Measurements from ENCODE around the gene CIB2.
A peak's percentile ranks its signal among the peaks of the same experiment; 100 is the strongest.

Gene CIB2

DNA sequence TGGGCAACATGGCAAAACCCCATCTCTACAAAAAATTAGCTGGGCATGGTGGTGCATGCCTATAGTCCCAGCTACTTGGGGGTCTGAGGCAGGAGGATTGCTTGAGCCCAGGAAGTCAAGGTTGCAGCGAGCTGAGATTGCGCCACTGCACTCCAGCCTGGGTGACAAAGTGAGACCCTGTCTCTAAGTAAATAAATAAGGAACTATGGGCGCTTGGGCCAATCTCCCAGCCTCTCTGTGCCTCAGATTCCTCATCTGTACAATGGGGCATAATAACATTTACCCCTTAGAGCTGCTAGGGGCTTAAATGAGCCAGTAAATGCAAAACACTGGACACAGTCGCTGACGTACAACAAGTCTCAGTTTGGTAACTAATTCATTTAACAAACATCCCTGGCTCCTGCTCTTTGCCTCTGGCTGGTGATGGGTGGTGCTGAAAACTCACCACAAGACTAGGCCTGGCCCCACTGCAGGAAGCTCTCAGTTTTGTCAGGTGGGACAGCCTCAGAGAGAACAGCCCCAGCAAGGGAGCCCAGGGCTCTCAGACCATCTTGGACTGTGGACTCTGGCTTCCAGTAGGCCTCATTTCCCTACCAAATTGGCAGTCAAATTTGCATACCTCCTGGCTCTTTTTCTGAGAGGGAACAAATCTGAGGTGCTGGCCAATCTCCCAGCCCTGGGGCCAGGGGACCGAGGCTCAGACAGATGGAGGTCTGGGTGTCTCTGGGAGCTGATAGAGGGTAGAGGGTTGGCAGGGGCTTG, 47.4 kb downstream of the CIB2 start:
- no peak for DNase-seq (ENCODE audit: low spot score)

DNA sequence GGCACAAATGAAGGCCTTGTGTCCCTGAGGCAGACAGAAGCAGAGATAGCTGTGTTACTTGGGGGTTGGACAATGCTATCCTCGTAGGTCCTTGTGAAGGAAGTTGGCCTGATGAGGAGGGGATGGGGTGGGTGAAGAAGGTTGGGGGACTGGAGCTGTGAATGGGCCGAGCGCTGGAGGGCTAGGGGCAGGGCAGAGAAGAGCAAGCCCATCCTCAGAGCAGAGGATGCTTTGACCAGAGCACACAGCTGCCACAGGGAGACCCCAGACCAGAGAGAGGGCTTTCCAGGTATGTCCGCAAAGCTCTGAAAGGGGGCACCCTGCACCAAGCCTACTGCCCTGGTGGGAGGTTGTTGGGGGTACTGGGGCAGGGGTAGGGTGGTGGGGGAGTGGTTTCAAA, 48.1 kb downstream of the CIB2 start:
- no peak for DNase-seq (ENCODE audit: low spot score)

DNA sequence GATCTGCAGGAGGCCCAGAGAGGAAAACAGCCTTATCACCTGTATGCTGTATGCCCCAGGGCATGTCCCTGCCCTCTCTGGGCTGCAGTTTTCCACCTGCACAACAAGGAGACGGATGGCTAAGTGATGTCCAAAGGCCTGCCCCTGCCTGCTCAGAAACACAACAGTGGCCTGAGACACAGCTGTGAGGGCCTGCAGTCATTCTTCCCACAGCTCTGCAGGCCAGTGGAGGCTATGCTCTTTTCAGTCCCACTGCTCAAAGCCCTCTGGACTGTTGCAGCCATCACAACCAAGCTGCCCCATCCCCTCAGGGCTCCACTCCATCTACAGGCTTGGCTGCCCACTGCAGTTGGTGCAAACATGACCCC, 48.5 kb downstream of the CIB2 start:
- no peak for DNase-seq (ENCODE audit: low spot score)

DNA sequence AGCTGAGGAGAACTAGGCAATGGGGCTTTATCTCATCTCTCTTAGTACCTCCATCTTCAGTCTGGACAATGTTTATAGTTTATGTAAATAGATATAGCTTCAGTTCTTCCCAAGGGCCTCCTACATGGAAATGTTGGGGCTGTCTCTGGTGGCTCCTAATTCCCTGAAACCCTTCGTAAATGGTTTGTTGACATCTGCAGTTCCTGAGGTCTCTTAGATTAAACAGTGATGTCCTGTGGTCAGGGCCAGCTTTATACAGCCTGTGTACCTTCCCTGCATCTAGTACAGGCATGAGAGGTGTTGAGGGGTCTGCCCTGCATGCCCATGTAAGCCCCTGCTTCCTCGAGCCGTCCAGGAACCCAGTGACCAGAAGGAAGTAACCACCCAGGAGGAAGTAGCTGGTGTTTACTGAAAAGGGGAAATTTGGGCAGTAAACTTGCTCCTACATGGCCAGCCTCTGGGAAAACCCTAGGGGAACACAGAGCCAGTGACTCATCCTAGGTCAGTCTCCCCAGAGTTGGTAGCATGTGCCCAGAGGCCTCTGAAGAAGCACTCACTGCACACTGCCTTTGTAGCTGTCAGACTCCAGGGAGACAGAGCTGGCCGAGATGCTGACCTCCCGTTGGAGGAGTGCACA, 49.0 kb downstream of the CIB2 start:
- DNase-seq (ENCODE audit: low spot score), result no peak

DNA sequence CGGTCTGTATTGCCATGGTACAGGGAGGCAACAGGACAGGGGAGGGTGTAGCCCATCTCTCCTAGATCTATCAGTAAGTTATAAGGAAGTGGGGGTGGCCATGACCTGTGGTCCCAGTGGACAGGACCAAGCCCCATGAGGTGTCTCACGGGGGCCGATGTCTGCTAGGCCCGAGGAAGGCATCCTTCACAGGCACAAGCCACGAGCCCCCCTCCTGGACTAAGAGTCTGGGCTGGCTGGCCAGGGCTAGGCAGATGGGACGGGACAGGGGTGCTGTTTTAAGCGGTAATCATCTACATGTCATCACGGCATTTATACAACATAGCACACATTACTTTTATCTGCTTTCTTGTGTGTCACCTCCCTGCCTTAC, 51.2 kb downstream of the CIB2 start:
- no peak for DNase-seq (ENCODE audit: low spot score)

DNA sequence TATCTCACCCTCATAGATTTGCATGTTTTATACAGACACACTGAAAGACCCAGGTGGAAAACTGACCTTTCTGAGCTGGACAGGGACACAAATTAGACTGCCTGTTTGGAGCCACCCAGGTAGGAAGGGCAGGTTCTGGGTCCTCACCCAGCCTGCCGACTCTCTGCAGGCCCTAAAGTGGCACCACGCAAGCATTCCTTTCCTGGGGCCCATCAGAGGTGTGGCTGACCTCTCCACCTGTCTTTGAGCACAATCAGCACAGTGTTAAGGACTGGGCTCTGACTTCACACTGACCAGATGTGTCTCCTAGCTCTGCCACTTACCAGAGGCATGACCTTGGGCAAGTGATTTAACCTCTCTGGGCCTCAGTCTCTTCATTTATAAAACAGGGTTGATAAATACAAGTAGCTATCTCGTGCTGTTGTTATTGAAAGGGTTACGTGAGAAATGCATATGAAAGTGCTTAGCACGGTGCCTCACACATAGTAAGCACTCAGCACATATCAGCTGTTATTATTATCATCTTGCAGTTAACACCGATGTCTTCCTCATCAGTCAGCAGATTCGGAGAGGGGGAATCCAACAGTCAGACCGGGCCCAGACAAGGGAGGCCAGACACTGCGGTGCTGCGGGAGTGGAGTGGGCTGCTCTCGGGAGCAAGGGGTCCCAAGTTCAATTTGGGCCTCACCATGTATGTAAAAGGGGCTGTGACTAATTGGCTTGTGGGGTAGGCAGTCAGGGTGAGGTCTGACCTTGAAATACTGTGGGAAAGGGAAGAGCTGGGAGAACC, 51.8 kb downstream of the CIB2 start:
- no peak for DNase-seq (ENCODE audit: low spot score)

DNA sequence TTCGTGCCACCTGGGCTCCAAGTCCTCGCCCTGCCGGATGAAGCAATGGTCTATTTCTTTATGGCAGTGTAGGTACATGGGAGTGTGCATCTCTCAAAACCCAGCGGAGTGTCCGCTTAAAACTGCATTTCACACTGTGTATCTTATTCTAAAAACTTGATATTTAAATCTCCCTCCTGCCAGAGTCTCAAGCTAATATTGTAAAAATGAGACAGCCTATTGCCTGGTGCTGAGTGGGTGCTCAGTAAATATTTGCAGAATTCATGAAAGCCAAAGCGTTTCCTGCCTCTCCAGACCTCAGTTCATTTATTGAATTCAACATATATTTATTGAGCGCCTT, 53.4 kb downstream of the CIB2 start:
- DNase-seq (ENCODE audit: low spot score), result no peak

DNA sequence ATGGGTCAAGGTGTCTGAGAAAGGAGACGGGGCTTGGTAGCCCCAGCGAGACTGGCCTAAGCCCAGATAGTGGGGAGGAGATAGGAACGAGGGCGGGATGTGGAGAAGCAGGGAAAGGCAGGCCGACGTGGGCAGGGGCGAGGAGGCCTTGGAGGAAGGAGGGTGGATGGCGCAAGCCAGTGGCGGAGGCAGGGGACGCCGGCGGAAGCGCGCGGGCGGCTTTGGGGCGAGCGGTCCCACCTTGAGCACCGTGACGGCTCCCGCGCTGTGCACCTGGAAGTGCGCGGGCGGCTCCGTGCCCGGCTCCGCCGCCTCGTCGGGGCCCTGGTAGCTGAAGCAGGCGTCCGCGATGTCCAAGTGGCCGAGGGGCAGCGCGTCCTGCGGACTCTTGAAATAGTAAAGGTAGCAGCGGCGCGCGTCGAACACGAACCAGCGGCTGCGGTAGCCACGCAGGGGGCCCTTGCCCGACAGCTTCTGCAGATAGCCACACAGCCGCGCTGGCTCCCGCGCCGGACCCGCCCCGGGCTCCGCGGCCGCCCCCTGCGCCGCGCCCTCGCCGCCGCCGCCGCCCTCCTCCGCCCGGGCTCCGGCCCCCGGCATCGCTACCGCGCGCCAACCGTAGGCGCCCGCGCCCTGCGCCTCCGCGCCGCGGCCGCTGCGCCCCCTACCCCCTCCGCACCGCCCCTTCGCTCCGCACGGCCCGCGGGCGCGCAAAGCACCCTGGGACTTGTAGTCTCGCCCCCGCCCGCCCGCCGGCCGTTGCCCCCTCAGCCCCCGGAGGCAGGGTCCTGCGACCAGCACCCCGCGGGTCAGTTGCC, 54.0 kb downstream of the CIB2 start, which contains the start of gene TBC1D2B:
Gene TBC1D2B, minus strand, starts transcription at position 659 of the 818 bp plus-strand sequence. Its CDS starts 59 bp downstream, at position 600.
- DNase-seq (ENCODE audit: low spot score), result peak; percentile 80

DNA sequence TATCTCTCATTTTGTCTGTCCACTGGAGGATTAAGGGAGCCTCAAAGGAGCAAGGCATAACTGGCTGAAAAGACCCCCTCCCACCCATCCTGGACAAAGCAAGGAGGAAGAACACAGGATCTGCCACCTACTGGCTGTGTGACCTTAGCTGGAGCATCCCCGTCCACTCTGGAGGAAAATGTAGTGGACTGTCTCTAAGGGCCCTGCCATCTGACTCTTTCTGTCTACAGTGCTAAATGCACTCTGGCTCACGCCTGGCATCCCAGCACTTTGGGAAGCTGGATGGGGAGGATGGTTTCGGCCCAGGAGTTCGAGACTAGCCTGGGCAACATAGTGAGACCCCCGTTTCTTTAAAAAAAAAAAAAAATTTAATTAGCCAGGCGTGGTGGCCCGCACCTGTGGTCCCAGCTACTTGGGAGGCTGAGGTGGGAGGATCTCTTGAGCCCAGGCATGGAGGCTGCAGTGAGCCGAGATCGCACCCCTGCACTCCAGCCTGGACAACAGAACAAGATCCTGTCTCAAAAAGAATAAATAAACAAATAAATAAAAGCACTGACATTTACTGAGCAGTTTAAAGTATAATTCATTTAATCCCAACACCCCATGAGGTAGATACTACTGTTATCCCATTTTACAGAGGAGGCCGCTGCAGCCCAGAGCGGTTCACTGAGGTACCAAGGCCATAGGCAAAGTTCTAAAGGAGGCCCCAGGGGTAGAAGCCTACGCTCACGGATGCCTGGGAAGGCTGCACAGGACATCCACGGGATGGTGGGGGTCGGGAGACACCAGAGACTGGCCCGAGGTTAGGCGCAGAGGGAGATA, 54.8 kb downstream of the CIB2 start:
- DNase-seq (ENCODE audit: low spot score), result no peak

DNA sequence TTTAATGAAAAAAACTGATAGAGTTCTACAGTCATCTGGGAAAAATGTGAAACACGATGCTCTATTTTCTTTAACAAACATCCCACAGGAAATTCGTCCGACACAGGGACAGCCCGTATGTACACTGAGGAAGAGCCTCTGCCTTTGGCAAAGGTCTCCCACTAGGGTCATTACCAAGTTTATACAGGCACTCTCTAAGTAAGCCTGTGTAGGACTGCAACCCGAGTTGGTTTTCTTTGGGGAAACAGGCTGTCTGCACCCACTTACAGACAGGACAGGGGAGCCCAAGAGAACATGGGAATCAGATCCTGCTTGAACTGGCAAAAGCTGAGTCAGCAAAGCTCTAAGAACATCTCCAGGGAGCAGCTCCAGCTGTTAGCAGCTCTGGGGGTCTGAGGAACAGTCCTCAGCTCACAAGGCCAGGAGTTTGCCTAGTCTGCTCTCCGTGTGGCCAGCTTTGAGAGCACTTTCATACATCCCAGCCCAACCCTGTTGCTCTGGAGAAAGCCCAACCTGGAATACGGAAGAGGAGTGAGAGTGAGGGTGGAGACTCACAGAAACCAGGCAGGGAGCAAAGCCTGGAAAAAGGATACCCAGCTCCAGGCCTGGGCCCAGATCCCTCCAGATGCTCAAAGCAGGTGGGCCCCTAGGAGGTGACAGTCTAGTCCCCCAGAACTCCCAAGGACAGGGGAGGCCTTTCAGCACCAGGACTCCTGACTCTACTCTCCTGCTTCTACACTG, 55.6 kb downstream of the CIB2 start:
- DNase-seq (ENCODE audit: low spot score), result peak; percentile 65

DNA sequence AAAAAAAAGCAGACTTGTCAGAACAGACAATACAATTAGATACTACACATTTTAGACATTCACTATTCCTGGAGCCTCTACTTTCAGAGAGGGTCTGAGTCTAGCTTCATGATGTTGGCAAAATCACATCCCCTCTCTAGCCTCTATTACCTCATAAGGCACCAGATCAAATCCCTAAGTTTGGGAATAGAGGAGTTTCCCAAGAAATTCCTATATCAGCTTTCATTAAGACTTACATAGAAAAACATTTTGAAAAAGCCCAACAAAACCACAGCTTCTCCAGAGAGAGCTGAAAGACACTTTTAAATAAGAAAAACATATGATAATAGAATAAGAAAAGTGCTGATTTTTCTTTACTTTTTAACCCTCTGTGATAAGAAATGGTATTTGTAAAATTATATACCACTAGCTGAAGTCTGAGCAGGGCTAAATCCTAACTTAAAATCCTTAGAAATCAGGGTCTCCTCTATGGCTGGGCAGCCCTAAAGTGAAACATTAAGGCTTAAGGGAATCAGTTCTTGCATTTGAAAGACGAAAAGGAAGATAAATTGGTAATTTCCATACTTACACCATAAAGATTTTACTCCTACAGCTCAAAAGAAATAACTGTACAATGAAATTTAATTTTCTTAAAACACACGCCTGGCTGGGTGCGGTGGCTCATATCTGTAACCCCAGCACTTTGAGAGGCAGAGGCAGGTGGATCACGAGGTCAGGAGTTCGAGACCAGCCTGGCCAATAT, 58.0 kb downstream of the CIB2 start:
- DNase-seq (ENCODE audit: low spot score), result no peak

DNA sequence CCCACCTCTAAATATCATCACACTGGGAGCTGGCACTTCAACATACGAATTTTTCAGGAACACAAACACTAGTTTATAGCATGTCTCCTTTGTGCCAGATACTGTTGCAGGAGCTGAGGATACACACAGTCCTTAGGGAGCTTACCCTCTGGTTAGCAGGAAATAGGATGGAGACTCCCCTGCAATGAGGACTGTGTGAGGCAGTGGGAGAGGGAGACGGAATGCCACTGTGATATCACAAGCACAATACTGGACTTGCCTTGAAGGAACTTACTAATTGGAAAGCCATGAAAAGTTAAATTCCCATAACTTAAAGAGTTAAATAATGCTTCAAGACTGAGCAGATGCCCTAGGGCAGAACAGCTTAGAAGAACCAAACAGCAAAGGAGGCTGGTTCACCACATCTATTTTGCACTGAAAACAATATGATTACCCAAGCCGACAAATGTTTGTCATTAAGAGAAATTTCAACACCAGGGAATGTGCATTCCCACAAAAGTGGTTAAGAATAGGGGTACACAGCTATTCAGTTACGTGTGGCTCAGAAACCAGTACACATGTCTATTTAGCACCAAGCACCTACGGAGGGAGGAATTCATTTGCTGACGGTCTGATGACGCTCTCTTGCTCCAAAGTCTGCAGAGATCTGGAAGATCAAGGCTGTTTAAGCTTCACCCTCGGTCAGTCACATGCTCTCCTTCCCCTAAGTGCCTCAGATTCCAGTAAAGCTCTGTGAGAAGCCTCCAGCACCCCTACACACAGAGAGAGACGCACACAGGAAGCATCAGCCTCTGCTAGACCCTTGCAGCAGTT, 59.0 kb downstream of the CIB2 start:
- DNase-seq (ENCODE audit: low spot score), result no peak

DNA sequence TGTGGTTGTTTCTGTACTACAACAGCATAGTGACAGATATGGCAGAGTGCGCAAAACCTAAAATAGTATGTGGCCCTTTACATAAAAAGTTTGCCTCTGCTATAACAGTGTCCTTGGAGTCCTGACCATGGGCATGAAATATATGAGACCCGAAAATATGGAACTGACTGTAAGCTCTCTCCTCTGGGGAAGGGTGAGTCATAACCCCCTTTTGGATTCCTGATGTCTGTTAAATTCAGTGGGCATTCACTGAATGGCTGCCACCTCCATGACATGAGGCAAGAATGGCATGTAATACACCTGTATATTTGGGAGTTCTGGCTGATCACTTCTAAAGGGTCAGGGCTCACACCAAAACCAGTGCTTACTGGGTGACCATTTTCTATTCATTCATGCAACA, 59.9 kb downstream of the CIB2 start:
- no peak for DNase-seq (ENCODE audit: low spot score)

DNA sequence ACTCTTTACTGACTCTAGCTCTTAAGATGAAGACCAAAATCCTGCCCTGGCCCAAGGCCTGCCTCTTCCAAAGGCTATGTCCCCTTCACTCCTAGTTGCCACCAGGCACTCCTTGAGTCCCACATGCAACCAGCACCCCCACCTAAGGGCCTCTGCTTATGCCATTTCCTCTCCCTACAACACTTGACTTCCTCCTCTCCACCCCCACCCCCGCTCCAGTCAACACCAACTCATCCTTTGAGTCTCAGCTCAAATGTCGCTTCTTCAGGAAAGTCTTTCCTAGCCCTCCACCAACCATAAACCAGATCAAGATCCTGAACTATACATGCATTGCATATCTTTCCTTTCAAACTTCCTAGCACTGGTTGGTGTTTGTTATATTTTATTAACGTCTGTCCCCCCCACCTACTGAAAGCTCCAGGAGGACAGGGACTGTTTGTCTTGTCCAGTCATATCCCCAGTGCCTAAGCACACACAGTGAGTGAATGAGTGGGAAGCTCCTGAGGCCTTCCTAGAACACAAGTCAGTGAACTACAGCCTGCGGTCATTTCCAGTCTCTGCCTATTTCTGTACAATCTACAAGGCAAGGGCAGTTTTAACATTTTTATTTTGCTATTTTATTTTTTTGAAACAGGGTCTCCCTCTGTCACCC, 61.1 kb downstream of the CIB2 start:
- no peak for DNase-seq (ENCODE audit: low spot score)

DNA sequence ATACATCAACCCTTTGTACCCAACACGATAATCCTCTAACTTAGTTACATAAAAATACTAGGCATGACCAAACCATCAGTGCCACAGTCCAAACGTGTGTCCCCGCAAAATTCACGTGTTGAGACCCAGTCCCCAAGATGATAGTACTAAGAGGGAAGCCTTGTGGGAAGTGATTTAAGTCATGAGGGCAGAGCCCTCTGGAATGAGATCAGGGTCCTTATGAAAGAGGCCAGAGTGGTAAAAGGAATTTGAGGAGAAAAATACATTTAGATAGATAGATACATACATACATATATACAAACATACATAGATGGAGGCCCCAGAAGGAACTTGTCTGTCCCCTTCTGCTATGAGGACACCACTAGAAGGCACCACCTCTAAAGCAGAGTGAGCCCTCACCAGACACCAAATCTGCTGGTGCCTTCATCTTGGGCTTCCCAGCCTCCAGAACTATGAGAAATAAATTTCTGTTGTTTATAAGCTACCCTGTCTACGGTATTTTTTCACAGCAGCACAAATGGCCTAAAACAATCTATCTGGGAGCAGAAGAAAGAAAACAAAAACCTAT, 61.7 kb downstream of the CIB2 start:
- no peak for DNase-seq (ENCODE audit: low spot score)

DNA sequence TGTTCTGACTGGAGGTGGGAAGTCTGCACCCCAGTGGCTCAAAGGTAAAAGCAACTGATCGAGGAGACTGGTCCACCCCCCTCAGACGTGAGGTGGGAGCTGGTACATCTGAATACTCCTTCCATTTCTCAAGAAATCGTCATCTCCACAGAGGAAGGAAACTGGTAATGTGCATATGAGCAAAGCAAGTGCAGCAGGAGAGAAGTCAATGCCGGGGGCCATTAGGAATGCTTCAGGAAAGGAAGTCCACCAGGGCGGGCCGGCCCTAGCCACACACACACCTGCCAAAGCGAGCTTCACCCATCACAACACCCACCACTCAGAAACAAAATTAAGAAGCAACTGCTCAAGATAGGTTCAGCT, 62.2 kb downstream of the CIB2 start:
- DNase-seq (ENCODE audit: low spot score), result no peak

DNA sequence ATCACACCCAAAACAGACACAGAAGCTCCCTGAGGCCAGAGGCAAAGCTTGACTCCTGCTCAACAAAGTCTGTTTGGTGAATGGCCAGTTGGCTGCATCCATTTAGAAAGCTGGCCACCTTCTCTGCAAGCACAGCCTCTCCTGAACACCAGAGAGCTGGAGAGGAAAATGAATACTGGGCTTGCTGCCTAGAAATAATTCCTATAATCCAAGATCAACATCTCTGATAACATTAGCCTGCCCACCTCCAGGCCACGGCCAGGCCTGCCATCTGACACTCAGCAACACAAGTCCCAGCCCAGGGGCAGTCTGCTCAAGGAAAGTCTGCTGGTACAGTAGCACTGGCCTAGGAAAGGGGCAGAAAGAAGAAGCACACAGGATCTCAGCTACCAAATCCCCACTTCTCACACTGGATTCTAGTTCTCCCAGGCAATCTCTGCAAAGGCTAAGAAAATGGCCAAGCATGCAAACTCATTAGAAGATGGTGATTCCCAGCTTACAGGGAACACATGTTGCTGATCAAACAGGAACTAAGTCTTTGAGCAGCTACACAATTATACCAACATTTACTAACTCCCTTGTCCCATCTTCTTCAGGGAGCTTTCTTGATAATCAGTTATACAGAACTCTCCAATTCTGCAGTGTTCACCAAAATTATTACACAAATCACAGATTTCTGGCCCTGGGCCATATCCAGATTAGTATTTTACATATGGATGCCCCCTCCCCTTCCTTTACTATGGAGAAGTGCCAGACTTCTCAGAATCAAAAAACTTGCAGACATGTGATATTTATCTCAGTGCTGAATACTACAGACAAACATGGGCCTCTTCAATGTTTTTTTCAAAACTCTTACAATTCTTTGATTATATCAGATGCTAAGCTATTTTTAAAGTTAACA, 63.7 kb downstream of the CIB2 start:
- DNase-seq (ENCODE audit: low spot score), result no peak

All from AG08396 (cell line).